Transverse colon (tissue), 4 donors: ENCODE data around the gene DICER1. TPM values are rescaled to one million over a fixed set of nuclear protein-coding genes. Genes with fewer than 3 reads are reported as not detected.

Source experiments
- DNase-seq: peaks from one replicate; pipeline ENCODE4 v3.0.0-alpha.2; 2019
- H3K27ac ChIP-seq, 4 donors: fragments of 200-600 bp; sonication (generic); 2 replicates each; pipeline ENCODE4 v1.5.1; 2016 to 2018; ENCODE audit warnings: inconsistent platforms in 4 of 4
- H3K27me3 ChIP-seq: fragments of 200-600 bp; sonication (generic); 2 replicates; pipeline ENCODE4 v1.5.1; 2017; ENCODE audit warnings: inconsistent platforms
- H3K36me3 ChIP-seq, 4 donors: fragments of 200-600 bp; sonication (generic); 2 replicates each; pipeline ENCODE4 v1.5.1; 2017 to 2019; ENCODE audit warnings: inconsistent platforms in 4 of 4
- H3K4me1 ChIP-seq, 4 donors: fragments of 200-600 bp; sonication (generic); 2 replicates each; pipeline ENCODE4 v1.5.1; 2017 to 2020; ENCODE audit warnings: inconsistent platforms in 4 of 4
- H3K4me3 ChIP-seq, 4 donors: fragments of 200-600 bp; sonication (generic); 1 replicate in 1 of 4; 2 replicates in 3 of 4; pipeline versions ENCODE4 v1.5.1 to v1.6.1; 2017 to 2019; ENCODE audit warnings: inconsistent platforms in 4 of 4
- H3K9me3 ChIP-seq, 2 donors: fragments of 200-600 bp; sonication (generic); 2 replicates each; pipeline ENCODE4 v1.5.1; 2017 to 2019; ENCODE audit warnings: inconsistent platforms in 2 of 2
- EP300 ChIP-seq: sonication (generic); formaldehyde crosslinking; IDR thresholded peaks from one replicate; pipeline ENCODE4 v1.6.1; 2017; ENCODE audit warnings: antibody characterized with exemption, low read depth
- POLR2A ChIP-seq: fragments of 450-650 bp; IDR thresholded peaks from one replicate; pipeline ENCODE4 v1.6.1; 2016; ENCODE audit warnings: antibody characterized with exemption, mild to moderate bottlenecking, moderate library complexity
- POLR2AphosphoS5 ChIP-seq, 3 donors: sonication (generic); formaldehyde crosslinking; IDR thresholded peaks; one replicate each; pipeline ENCODE4 v1.6.1; 2016; ENCODE audit warnings: antibody characterized with exemption in 3 of 3
- WGBS, 2 donors: methylation state at CpG; one replicate each; pipeline ENCODE4 v1.1.5; 2018; ENCODE audit warnings: low coverage in 1 of 2; 5-methylcytosine and 5-hydroxymethylcytosine counted together
- in situ Hi-C, 4 donors: fragments of 200-750 bp; cut with MboI; loops; one replicate each; pipeline versions ENCODE4 v1.15.0 to v1.15.1; 2017; ENCODE audit warnings: low sequenced_read_pairs in 3 of 4, low pct_ligation_motif_present in 1 of 4, low pct_unique_long_range_greater_than_20kb in 1 of 4
- intact Hi-C: fragments of 100-400 bp; cut with DNase I; formaldehyde crosslinking; loops from one replicate; pipeline ENCODE4 v1.15.1; 2023; ENCODE audit warnings: low total_unique reads
- total RNA-seq, 4 donors: library from RNA; depleted of rRNA; stranded (reverse); fragments of >200 nt; gene quantifications; one replicate each; pipeline ENCODE4 v1.1.0, GENCODE V29; 2016
- TF ChIP-seq, protein P1 (sequence below), 5 experiments: fragments of 200-600 bp in 3 of 5; fragments of 450-650 bp in 2 of 5; sonication (generic) in 3 of 5; IDR thresholded peaks; 1 replicate in 2 of 5; 2 replicates in 3 of 5; pipeline ENCODE4 v1.5.1; 2016 to 2017; ENCODE audit warnings: antibody characterized with exemption in 5 of 5, inconsistent platforms in 3 of 5, mild to moderate bottlenecking in 2 of 5, moderate library complexity in 1 of 5

The DICER1 gene
- total RNA-seq, 4 donors from 2014 or later = 45.6 to 102 (median 71.4) TPM

DNA sequence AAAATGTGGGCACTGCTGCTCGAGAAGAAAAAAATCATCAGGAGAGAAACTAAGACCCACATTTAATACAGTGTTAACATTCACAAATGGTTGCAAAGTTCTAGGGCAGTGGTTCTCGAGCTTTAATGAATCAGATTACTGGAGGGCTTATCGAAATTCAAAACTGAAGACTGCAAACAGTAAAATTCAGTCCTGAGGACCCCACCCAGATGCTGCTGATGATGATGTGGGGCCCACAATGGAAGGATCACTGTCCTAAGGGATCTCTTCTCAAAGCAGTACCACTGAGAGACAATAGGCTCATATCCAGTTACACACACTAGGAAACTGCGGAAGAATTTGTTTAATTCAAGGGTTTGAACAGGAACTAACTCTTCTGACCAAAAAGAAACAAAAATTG is 31.4 kb downstream of the DICER1 start:
- TF ChIP-seq EP300 = no peak
- TF ChIP-seq, protein P1, sequence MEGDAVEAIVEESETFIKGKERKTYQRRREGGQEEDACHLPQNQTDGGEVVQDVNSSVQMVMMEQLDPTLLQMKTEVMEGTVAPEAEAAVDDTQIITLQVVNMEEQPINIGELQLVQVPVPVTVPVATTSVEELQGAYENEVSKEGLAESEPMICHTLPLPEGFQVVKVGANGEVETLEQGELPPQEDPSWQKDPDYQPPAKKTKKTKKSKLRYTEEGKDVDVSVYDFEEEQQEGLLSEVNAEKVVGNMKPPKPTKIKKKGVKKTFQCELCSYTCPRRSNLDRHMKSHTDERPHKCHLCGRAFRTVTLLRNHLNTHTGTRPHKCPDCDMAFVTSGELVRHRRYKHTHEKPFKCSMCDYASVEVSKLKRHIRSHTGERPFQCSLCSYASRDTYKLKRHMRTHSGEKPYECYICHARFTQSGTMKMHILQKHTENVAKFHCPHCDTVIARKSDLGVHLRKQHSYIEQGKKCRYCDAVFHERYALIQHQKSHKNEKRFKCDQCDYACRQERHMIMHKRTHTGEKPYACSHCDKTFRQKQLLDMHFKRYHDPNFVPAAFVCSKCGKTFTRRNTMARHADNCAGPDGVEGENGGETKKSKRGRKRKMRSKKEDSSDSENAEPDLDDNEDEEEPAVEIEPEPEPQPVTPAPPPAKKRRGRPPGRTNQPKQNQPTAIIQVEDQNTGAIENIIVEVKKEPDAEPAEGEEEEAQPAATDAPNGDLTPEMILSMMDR (IDR thresholded peaks at IDR 0.05) = no peak
- no peak for TF ChIP-seq POLR2A
- TF ChIP-seq POLR2AphosphoS5 (IDR thresholded peaks at IDR 0.05) = no peak
- Histone ChIP-seq H3K4me3 (no peak overlapping the region), H3K36me3 (peaks cover 0 to 58% (median 6%) of the 10 kb centered on the region in 4 donors), H3K27ac (no peak overlapping the region), H3K27me3 (no peaks in the 10 kb centered on the region), H3K4me1 (no peaks in the 10 kb centered on the region), H3K9me3 (no peaks in the 10 kb centered on the region)
- intact Hi-C loops = no loop called here
- WGBS, 2 donors = 84 to 88% methylated on average over 4 of the region's 4 CpGs
- no peak for DNase-seq
- in situ Hi-C loops = loop anchor here in 1 of 4 donors (25.0 kb wide), 1 partner anchor 411 kb away; the partner anchor contains the start of gene GLRX5

DNA sequence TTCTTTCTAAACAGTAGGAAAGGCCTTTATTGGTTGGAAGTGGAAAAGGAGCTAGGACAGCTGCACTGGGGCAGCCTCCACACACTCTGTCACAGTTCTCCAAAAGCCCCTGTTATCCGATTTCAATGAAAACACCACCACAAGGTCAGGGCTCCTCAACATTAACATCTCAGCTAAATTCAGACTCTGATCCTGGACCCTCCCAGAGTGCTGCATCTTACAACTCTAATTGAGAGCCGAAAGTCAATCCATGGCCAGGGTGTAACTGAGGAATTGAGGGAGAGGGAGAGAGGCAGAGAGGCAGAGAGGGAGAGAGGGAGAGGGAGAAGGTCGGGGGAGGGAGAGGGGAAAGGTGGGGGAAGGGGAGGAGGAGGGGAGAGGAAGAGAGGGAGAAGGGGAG is 32.1 kb downstream of the DICER1 start:
- 90% methylated on average over 1 to 3 of the region's 3 CpGs for WGBS, 2 donors
- Histone ChIP-seq H3K4me3 (no peak overlapping the region), H3K27me3 (no peaks in the 10 kb centered on the region), H3K36me3 (peaks cover 0 to 52% (median 6%) of the 10 kb centered on the region in 4 donors), H3K9me3 (no peaks in the 10 kb centered on the region), H3K27ac (no peak overlapping the region), H3K4me1 (no peaks in the 10 kb centered on the region)
- in situ Hi-C loops (loop anchor here in 1 of 4 donors (25.0 kb wide), 1 partner anchor 412 kb away; the partner anchor contains the start of gene GLRX5), intact Hi-C loops (no loop called here)
- DNase-seq = no peak
- TF ChIP-seq POLR2AphosphoS5 (IDR thresholded peaks at IDR 0.05) = no peak
- TF ChIP-seq, protein P1 (IDR thresholded peaks at IDR 0.05) = no peak
- TF ChIP-seq EP300 = no peak
- TF ChIP-seq POLR2A = no peak

DNA sequence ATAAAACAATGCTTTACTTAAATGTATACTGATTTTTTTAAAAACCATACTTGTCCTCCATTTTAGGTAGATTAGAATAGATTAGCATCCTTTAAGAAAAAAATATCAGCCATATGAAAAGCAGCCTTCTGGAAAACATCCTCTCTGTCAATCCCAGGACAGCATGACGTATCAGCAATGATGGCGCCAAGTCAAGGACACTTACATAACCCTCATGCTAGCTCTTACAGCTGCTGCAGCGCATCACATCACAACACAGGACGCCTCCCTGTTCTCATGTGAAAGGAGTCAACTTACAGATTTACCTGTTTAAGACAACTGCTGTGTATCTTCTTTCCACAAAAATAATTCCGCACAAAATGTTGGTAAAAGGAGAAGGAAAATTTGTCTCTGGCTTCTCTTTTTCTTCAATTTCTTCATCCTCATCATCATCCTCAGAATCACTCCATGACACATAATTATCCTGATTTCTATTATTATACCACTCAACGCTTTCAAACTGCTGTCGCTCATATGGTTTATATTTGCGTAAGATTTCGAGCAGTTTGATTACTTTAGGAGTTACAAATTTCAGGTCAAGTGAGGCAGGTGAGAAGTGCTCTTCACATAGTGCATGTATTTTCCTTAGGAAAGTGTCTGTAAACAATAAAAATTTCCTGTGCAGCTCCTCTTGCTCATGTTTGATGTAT is 33.3 kb downstream of the DICER1 start:
- Histone ChIP-seq H3K4me3 (no peak overlapping the region), H3K9me3 (no peaks in the 10 kb centered on the region), H3K27me3 (no peaks in the 10 kb centered on the region), H3K36me3 (peaks cover 0 to 40% (median 6%) of the 10 kb centered on the region in 4 donors), H3K27ac (no peak overlapping the region), H3K4me1 (peaks cover 0 to 3% (median 0%) of the 10 kb centered on the region in 4 donors)
- intact Hi-C loops (no loop called here), in situ Hi-C loops (no loop called here)
- DNase-seq = no peak
- WGBS, 2 donors = 93 to 97% methylated on average over 9 of the region's 9 CpGs
- TF ChIP-seq, protein P1 (IDR thresholded peaks at IDR 0.05) = no peak
- TF ChIP-seq POLR2AphosphoS5 (IDR thresholded peaks at IDR 0.05) = no peak
- no peak for TF ChIP-seq POLR2A
- no peak for TF ChIP-seq EP300

DNA sequence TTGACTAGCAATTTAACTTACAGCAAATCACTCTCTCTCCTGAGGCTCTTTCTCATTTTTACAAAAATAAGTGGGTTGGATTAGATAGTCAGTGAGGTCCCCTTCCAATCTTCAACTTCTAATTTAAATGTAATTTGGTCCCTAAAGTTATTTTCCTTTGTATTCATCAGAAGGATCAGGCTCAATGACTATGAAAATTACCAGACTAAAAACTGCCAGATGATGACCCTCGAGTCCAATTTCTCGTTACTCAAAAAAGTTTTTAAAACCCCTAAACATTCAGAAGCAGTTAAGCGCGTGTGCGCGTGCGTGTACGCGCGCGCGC is 34.7 kb downstream of the DICER1 start:
- intact Hi-C loops (no loop called here), in situ Hi-C loops (no loop called here)
- H3K4me3 ChIP-seq = no peak overlapping the region
- no peak for DNase-seq
- no peak overlapping the region for H3K27ac ChIP-seq
- no peaks in the 10 kb centered on the region for H3K27me3 ChIP-seq
- WGBS, 2 donors = 97 to 99% methylated on average over 11 to 12 of the region's 12 CpGs
- H3K4me1 ChIP-seq = peaks cover 0 to 3% (median 0%) of the 10 kb centered on the region in 4 donors
- H3K36me3 ChIP-seq = peaks cover 0 to 33% (median 6%) of the 10 kb centered on the region in 4 donors
- no peak for TF ChIP-seq EP300
- TF ChIP-seq POLR2A = no peak
- no peak for TF ChIP-seq POLR2AphosphoS5 (IDR thresholded peaks at IDR 0.05)
- TF ChIP-seq, protein P1 (IDR thresholded peaks at IDR 0.05) = no peak
- H3K9me3 ChIP-seq = no peaks in the 10 kb centered on the region
